ENCODE measurements around the gene PLA2G2D. TPM values are rescaled to one million over a fixed set of nuclear protein-coding genes. Genes with fewer than 3 reads are reported as not detected.
A peak's percentile ranks its signal among the peaks of the same experiment; 100 is the strongest.

PLA2G2D gene
- polyA plus RNA-seq, 4 donors, result 0.40 to 0.41 TPM; not detected in 2

DNA sequence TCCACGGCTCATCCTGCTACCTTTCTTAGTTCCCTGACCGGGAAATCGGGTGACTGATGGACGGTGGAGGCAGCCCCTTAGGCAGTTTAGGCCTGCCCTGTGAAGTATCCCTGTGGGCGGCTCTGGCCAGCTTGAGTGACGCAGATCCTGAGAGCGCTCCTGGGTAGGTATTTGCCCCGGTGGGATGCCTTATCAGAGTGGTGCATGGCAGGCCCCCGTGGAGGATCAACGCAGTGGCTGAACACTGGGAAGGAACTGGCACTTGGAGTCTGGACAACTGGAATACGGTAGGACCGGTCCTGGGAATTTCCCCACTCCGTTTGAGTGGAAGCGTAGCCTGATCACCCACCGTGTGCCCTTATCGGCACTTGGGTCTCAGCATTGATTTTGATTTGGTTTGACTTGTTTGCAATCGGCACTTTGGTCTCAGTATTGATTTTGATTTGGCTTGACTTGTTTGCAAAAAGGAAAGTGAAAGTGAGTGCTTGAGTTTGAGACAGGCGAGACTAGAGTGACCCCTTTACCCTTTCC, 35.0 kb upstream of the PLA2G2D start:
- 44 to 62% (median 46%) methylated on average over 18 of the region's 18 CpGs for WGBS, 3 donors
- peak in 1 of 2 donors; percentile 75 for DNase-seq
- Histone ChIP-seq H3K4me1 (ENCODE audit: control insufficient read depth in 3 of 3, insufficient read depth in 2 of 3, low read depth in 1 of 3, low read length in 2 of 3) (peaks cover 0 to 4% (median 0%) of the 10 kb centered on the region in 3 donors), H3K27ac (ENCODE audit: low read depth in 1 of 3, low read length in 2 of 3) (no peak overlapping the region), H3K27me3 (ENCODE audit: control insufficient read depth in 3 of 3, insufficient read depth in 3 of 3, low read length in 3 of 3) (no peaks in the 10 kb centered on the region), H3K4me3 (ENCODE audit: low read depth in 1 of 3, low read length in 3 of 3) (peak overlapping the region in 1 of 3 donors; percentile 24), H3K9me3 (ENCODE audit: control insufficient read depth in 2 of 2, insufficient read depth in 1 of 2, low read depth in 1 of 2, low read length in 1 of 2) (peaks cover 0 to 23% of the 10 kb centered on the region in 2 donors), H3K36me3 (ENCODE audit: control insufficient read depth in 3 of 3, insufficient read depth in 2 of 3, low read depth in 1 of 3, low read length in 3 of 3) (no peaks in the 10 kb centered on the region)
- no peak for FAIRE-seq

DNA sequence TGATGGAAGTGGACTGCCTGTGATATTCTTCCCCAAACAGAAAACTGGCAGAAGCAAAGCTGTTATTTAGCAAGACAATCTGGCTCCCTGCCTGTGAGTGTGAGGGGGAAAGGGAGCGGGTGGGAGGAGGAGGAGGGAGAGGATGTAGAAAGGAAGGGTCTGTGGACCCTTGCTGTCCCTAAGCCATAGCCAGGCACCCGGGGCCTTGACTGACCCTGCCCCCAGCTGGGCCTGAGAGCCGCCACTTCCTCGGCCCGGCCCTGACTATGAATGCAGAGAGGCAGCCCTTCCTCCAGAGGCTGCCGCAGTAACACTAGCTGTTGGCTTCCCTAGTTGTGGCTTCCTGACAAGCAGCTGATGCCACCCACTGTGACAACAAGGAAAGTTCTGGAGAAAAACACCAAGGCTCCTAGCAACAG, 33.7 kb upstream of the PLA2G2D start:
- DNase-seq (no peak), FAIRE-seq (no peak)
- H3K36me3 ChIP-seq (ENCODE audit: control insufficient read depth in 3 of 3, insufficient read depth in 2 of 3, low read depth in 1 of 3, low read length in 3 of 3), result no peaks in the 10 kb centered on the region
- no peak overlapping the region for H3K4me3 ChIP-seq (ENCODE audit: low read depth in 1 of 3, low read length in 3 of 3)
- H3K27ac ChIP-seq (ENCODE audit: low read depth in 1 of 3, low read length in 2 of 3), result peak overlapping the region in 1 of 3 donors; percentile 40
- WGBS, 3 donors, result 65 to 94% (median 83%) methylated on average over 6 of the region's 6 CpGs
- peaks cover 0 to 15% of the 10 kb centered on the region in 2 donors for H3K9me3 ChIP-seq (ENCODE audit: control insufficient read depth in 2 of 2, insufficient read depth in 1 of 2, low read depth in 1 of 2, low read length in 1 of 2)
- no peaks in the 10 kb centered on the region for H3K27me3 ChIP-seq (ENCODE audit: control insufficient read depth in 3 of 3, insufficient read depth in 3 of 3, low read length in 3 of 3)
- H3K4me1 ChIP-seq (ENCODE audit: control insufficient read depth in 3 of 3, insufficient read depth in 2 of 3, low read depth in 1 of 3, low read length in 2 of 3), result peaks cover 0 to 4% (median 0%) of the 10 kb centered on the region in 3 donors

DNA sequence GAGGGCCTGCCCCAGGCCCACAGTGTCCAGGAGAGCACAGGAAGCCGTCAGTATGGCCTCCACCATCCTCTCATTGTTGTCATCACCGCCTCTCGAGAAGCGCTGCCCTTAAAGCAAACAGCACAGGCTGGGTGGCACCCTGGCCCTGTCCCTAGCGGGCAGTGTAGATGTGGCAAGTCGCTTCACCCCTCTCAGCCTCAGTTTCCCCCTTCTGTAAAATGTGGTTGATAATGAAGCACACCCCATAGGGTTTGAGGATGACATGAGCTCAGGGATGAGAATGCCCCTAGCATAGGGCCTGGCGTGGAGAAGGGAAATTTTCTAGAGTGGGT, 33.2 kb upstream of the PLA2G2D start:
- 49 to 64% (median 51%) methylated on average over 7 of the region's 7 CpGs for WGBS, 3 donors
- H3K27ac ChIP-seq (ENCODE audit: low read depth in 1 of 3, low read length in 2 of 3), result peak overlapping the region in 1 of 3 donors; percentile 40
- no peak for DNase-seq
- no peaks in the 10 kb centered on the region for H3K36me3 ChIP-seq (ENCODE audit: control insufficient read depth in 3 of 3, insufficient read depth in 2 of 3, low read depth in 1 of 3, low read length in 3 of 3)
- no peaks in the 10 kb centered on the region for H3K27me3 ChIP-seq (ENCODE audit: control insufficient read depth in 3 of 3, insufficient read depth in 3 of 3, low read length in 3 of 3)
- no peak for FAIRE-seq
- no peak overlapping the region for H3K4me3 ChIP-seq (ENCODE audit: low read depth in 1 of 3, low read length in 3 of 3)
- peaks cover 0 to 4% (median 0%) of the 10 kb centered on the region in 3 donors for H3K4me1 ChIP-seq (ENCODE audit: control insufficient read depth in 3 of 3, insufficient read depth in 2 of 3, low read depth in 1 of 3, low read length in 2 of 3)
- H3K9me3 ChIP-seq (ENCODE audit: control insufficient read depth in 2 of 2, insufficient read depth in 1 of 2, low read depth in 1 of 2, low read length in 1 of 2), result peaks cover 0 to 11% of the 10 kb centered on the region in 2 donors

DNA sequence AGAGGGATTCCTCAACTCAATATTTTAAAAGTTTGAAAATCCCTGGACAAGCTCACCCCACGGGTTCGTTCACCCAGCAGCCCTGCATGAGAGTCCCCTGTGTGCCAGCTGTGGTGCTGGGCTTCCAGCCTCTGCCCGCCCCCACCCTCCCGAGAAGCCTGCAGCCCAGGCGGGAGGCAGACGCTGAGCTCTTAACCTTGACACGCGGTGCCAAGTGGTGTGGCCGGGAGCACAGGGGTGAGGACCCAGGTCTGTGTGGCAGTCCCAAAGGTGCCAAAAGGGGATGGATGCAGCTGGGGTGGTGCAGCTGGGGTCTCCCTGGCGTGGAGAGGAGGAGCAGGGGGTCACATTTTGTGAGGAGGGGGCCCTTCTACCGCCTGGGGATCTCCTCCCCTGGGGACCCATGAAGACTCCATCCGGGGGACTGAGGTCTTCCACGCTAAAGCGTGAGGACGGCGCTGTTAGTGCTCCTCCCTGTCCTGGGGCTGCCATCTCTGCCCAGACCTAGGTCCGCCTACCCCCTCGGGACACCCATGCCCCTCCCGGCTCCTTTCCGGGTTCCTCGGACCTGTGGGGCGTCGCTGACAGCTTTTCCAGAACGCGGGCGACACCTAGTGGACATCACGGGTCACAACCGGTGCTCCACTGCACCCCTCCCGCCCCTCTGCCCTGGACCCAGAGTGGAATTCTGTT, 32.7 kb upstream of the PLA2G2D start:
- no peak overlapping the region for H3K27ac ChIP-seq (ENCODE audit: low read depth in 1 of 3, low read length in 2 of 3)
- no peaks in the 10 kb centered on the region for H3K27me3 ChIP-seq (ENCODE audit: control insufficient read depth in 3 of 3, insufficient read depth in 3 of 3, low read length in 3 of 3)
- H3K4me3 ChIP-seq (ENCODE audit: low read depth in 1 of 3, low read length in 3 of 3), result peak overlapping the region in 2 of 3 donors; percentile 11 to 37
- peaks cover 0 to 4% (median 0%) of the 10 kb centered on the region in 3 donors for H3K4me1 ChIP-seq (ENCODE audit: control insufficient read depth in 3 of 3, insufficient read depth in 2 of 3, low read depth in 1 of 3, low read length in 2 of 3)
- no peaks in the 10 kb centered on the region for H3K36me3 ChIP-seq (ENCODE audit: control insufficient read depth in 3 of 3, insufficient read depth in 2 of 3, low read depth in 1 of 3, low read length in 3 of 3)
- FAIRE-seq (no peak), DNase-seq (peak; percentile 72 to 81)
- 5 to 8% (median 6%) methylated on average over 24 to 29 of the region's 29 CpGs for WGBS, 3 donors
- H3K9me3 ChIP-seq (ENCODE audit: control insufficient read depth in 2 of 2, insufficient read depth in 1 of 2, low read depth in 1 of 2, low read length in 1 of 2), result peaks cover 0 to 10% of the 10 kb centered on the region in 2 donors

DNA sequence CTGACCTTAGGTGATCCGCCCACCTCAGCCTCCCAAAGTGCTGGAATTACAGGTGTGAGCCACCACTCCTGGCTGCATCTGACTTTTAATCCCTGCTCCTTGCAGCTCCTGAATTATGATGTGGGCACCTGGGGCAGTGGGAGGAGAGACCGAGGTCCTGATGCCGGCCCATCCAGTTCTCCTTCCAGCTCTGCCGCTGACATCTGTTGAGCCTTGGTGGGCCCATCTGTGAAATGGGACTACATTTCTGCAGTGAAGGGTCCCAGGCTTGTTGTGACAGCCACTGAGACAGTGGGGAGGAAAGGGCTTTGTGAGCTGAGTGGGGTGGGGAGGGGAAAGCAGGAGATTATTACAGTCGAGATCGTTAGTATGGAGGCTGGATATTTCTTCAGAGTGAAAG, 31.6 kb upstream of the PLA2G2D start:
- DNase-seq (no peak), FAIRE-seq (no peak)
- 84 to 87% (median 84%) methylated on average over 6 of the region's 6 CpGs for WGBS, 3 donors
- H3K4me3 ChIP-seq (ENCODE audit: low read depth in 1 of 3, low read length in 3 of 3), result no peak overlapping the region
- peaks cover 0 to 4% (median 0%) of the 10 kb centered on the region in 3 donors for H3K4me1 ChIP-seq (ENCODE audit: control insufficient read depth in 3 of 3, insufficient read depth in 2 of 3, low read depth in 1 of 3, low read length in 2 of 3)
- H3K9me3 ChIP-seq (ENCODE audit: control insufficient read depth in 2 of 2, insufficient read depth in 1 of 2, low read depth in 1 of 2, low read length in 1 of 2), result peaks cover 0 to 3% of the 10 kb centered on the region in 2 donors
- H3K27me3 ChIP-seq (ENCODE audit: control insufficient read depth in 3 of 3, insufficient read depth in 3 of 3, low read length in 3 of 3), result no peaks in the 10 kb centered on the region
- H3K36me3 ChIP-seq (ENCODE audit: control insufficient read depth in 3 of 3, insufficient read depth in 2 of 3, low read depth in 1 of 3, low read length in 3 of 3), result no peaks in the 10 kb centered on the region
- H3K27ac ChIP-seq (ENCODE audit: low read depth in 1 of 3, low read length in 2 of 3), result no peak overlapping the region

DNA sequence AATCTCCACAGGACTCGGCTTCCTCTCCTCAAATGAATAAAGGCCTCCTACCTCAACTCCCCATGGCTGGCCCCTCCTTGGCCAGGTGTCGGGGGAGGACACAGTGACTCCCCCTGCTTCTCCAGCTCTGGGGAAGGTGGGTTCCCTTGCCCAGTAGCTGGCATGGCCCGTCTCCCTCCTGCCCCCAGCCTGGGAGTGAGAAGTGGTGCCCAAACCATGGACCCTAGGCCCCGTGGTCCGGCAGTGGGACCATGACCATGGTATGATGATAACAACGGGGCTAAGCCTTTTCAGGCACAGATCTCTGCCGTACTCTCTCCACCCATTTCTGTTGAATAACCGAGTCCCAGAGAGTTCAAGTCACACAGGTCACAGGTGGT, 31.0 kb upstream of the PLA2G2D start:
- DNase-seq (no peak), FAIRE-seq (no peak)
- no peak overlapping the region for H3K4me3 ChIP-seq (ENCODE audit: low read depth in 1 of 3, low read length in 3 of 3)
- H3K4me1 ChIP-seq (ENCODE audit: control insufficient read depth in 3 of 3, insufficient read depth in 2 of 3, low read depth in 1 of 3, low read length in 2 of 3), result peaks cover 0 to 4% (median 0%) of the 10 kb centered on the region in 3 donors
- H3K27me3 ChIP-seq (ENCODE audit: control insufficient read depth in 3 of 3, insufficient read depth in 3 of 3, low read length in 3 of 3), result no peaks in the 10 kb centered on the region
- H3K27ac ChIP-seq (ENCODE audit: low read depth in 1 of 3, low read length in 2 of 3), result no peak overlapping the region
- no peaks in the 10 kb centered on the region for H3K36me3 ChIP-seq (ENCODE audit: control insufficient read depth in 3 of 3, insufficient read depth in 2 of 3, low read depth in 1 of 3, low read length in 3 of 3)
- H3K9me3 ChIP-seq (ENCODE audit: control insufficient read depth in 2 of 2, insufficient read depth in 1 of 2, low read depth in 1 of 2, low read length in 1 of 2), result peaks cover 0 to 2% of the 10 kb centered on the region in 2 donors
- 73 to 89% (median 79%) methylated on average over 8 of the region's 8 CpGs for WGBS, 3 donors

DNA sequence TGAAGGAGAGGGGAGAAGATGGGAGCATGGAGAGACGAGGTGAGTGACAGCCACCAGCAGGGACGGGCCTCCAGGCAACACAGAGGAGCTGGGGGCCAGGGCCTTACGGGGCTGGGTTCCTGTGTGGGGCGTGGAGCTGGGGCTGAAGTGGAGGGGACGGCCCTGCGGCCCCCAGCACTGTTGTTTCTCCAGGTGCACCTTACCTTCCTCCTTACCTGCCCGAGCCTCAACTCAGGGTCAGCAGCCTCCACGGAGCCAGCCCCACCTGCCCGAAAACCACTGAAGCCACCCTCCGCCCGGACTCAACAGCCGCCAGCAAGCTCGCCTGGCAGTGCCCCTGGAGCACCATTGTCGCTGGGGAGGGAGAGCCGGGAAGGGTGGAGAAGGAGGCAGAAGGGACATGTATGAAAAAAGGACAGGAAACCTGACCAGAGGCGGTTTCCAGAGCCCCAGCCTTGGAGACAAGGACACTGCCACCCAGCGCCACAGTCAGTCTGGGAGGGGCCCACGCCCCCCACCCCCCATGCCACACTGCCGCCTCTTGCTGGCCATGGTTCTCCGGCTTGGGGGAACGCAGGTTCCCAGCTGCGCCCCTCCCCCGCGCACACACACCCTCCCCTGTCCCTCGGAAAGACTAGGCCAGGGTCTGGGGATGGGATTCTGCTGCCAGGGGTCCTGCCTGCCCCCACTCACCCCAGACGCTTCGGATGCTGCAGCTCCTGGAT, 30.4 kb upstream of the PLA2G2D start:
- no peak for DNase-seq
- Histone ChIP-seq H3K4me1 (ENCODE audit: control insufficient read depth in 3 of 3, insufficient read depth in 2 of 3, low read depth in 1 of 3, low read length in 2 of 3) (peaks cover 0 to 4% (median 0%) of the 10 kb centered on the region in 3 donors), H3K9me3 (ENCODE audit: control insufficient read depth in 2 of 2, insufficient read depth in 1 of 2, low read depth in 1 of 2, low read length in 1 of 2) (peaks cover 0 to 2% of the 10 kb centered on the region in 2 donors), H3K4me3 (ENCODE audit: low read depth in 1 of 3, low read length in 3 of 3) (no peak overlapping the region), H3K36me3 (ENCODE audit: control insufficient read depth in 3 of 3, insufficient read depth in 2 of 3, low read depth in 1 of 3, low read length in 3 of 3) (no peaks in the 10 kb centered on the region), H3K27me3 (ENCODE audit: control insufficient read depth in 3 of 3, insufficient read depth in 3 of 3, low read length in 3 of 3) (no peaks in the 10 kb centered on the region), H3K27ac (ENCODE audit: low read depth in 1 of 3, low read length in 2 of 3) (no peak overlapping the region)
- FAIRE-seq, result no peak
- WGBS, 3 donors, result 81 to 86% (median 86%) methylated on average over 22 to 27 of the region's 27 CpGs

DNA sequence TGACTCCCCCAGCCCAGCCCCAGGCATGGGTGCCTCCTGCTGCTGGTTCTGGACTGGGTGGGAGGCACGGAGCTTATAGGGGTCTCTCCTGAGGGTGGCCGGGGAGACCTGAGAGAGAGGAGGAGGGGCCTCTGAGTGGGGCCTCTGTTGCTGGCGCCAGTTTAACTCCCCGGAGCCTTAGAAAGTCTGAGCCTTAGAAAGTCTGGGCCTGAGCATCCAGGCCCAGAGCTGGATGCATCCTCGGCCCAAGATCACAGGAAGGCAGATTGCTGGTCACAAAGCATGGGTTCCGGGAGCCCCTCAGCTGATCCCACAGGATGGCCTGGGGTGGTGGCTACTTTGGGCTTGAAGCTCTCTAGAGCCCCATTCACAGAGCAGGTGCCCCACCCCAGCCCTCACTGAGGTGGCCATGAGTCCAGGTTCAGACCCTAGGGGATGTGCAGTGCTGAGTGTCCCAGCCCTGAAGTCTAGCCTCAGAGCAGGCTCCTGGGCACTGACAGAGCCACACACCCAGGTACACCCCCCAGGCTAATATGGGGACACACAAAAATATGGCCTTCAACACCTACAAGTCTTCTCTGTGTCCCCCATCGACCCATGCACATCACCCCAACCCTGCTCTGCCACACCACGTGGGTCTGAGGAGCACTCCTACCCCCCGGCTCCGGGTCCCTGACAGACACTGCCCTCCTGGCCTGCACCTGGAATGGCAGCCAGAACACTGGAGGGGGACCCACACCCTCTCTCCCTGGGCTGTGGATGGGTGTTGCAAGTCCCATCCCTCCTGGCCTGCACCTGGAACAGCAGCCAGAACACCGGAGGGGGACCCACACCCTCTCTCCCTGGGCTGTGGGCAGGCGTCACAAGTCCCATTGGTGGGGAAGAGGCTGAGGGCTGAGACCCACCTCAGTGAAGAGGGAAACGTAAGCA, 29.5 kb upstream of the PLA2G2D start:
- H3K27ac ChIP-seq (ENCODE audit: low read depth in 1 of 3, low read length in 2 of 3), result no peak overlapping the region
- DNase-seq (no peak), FAIRE-seq (no peak)
- WGBS, 3 donors, result 85 to 87% (median 87%) methylated on average over 12 to 13 of the region's 13 CpGs
- H3K36me3 ChIP-seq (ENCODE audit: control insufficient read depth in 3 of 3, insufficient read depth in 2 of 3, low read depth in 1 of 3, low read length in 3 of 3), result no peaks in the 10 kb centered on the region
- no peaks in the 10 kb centered on the region for H3K27me3 ChIP-seq (ENCODE audit: control insufficient read depth in 3 of 3, insufficient read depth in 3 of 3, low read length in 3 of 3)
- H3K4me1 ChIP-seq (ENCODE audit: control insufficient read depth in 3 of 3, insufficient read depth in 2 of 3, low read depth in 1 of 3, low read length in 2 of 3), result peaks cover 0 to 4% (median 0%) of the 10 kb centered on the region in 3 donors
- H3K9me3 ChIP-seq (ENCODE audit: control insufficient read depth in 2 of 2, insufficient read depth in 1 of 2, low read depth in 1 of 2, low read length in 1 of 2), result no peaks in the 10 kb centered on the region
- H3K4me3 ChIP-seq (ENCODE audit: low read depth in 1 of 3, low read length in 3 of 3), result no peak overlapping the region
